NCI-H1092 (cell line): ENCODE data around the gene ARID1B.

Experiments used
- DNase-seq: peaks from one replicate; lab custom pipeline; 2025; lab: John Stamatoyannopoulos, UW

The ARID1B gene

GRCh38 chr6:156791320-156791850 is 14.2 kb downstream of the ARID1B start:
- peak; percentile 46 for DNase-seq

- DNase-seq, result no peak
These were observed 16.0 kb downstream of the ARID1B start for GRCh38 chr6:156793200-156793599.

- DNase-seq, result no peak
These were observed 17.6 kb downstream of the ARID1B start for GRCh38 chr6:156794546-156795354.

- DNase-seq, result no peak
These were observed 18.6 kb downstream of the ARID1B start for GRCh38 chr6:156795825-156796224.

GRCh38 chr6:156796627-156797026 is 19.4 kb downstream of the ARID1B start:
- no peak for DNase-seq

GRCh38 chr6:156797901-156798735 is 20.9 kb downstream of the ARID1B start:
- DNase-seq, result no peak

GRCh38 chr6:156801712-156802111 is 24.5 kb downstream of the ARID1B start:
- no peak for DNase-seq

GRCh38 chr6:156803353-156803752 is 26.2 kb downstream of the ARID1B start:
- no peak for DNase-seq

- DNase-seq, result no peak
These were observed 27.2 kb downstream of the ARID1B start for GRCh38 chr6:156804402-156804801.

- DNase-seq, result no peak
These were observed 29.0 kb downstream of the ARID1B start for GRCh38 chr6:156806155-156806554.

- no peak for DNase-seq
These were observed 29.9 kb downstream of the ARID1B start for GRCh38 chr6:156807028-156807427.

GRCh38 chr6:156807795-156808194 is 30.6 kb downstream of the ARID1B start:
- DNase-seq, result no peak

GRCh38 chr6:156808287-156808686 is 31.1 kb downstream of the ARID1B start:
- peak; percentile 14 for DNase-seq

- no peak for DNase-seq
These were observed 31.9 kb downstream of the ARID1B start for GRCh38 chr6:156809034-156809433.

GRCh38 chr6:156809446-156810178 is 32.4 kb downstream of the ARID1B start:
- DNase-seq, result no peak

GRCh38 chr6:156814036-156814581 is 36.9 kb downstream of the ARID1B start:
- DNase-seq, result no peak

- DNase-seq, result no peak
These were observed 39.3 kb downstream of the ARID1B start for GRCh38 chr6:156816505-156816904.

GRCh38 chr6:156820089-156820798 is 43.1 kb downstream of the ARID1B start:
- DNase-seq, result no peak

GRCh38 chr6:156821707-156822106 is 44.5 kb downstream of the ARID1B start:
- DNase-seq, result no peak

- DNase-seq, result no peak
These were observed 45.6 kb downstream of the ARID1B start for GRCh38 chr6:156822747-156823206.

- DNase-seq, result no peak
These were observed 47.0 kb downstream of the ARID1B start for GRCh38 chr6:156824142-156824541.
